Endodermal cell (in vitro differentiated cells): Measurements from ENCODE around the gene IKZF5. TPM values are rescaled to one million over a fixed set of nuclear protein-coding genes. Genes with fewer than 3 reads are reported as not detected.

Experiments used
- DNase-seq: peaks from one replicate; pipeline ENCODE4 v3.0.0-alpha.2; 2017
- H3K27ac ChIP-seq: 2 replicates; pipeline ENCODE4 v1.5.1; 2013; ENCODE audit warnings: mild to moderate bottlenecking, low read depth, low read length, moderate library complexity
- H3K27me3 ChIP-seq: 2 replicates; pipeline ENCODE4 v1.6.1; 2013; ENCODE audit warnings: mild to moderate bottlenecking, low read length, moderate library complexity; ENCODE audit not compliant: insufficient read depth, control insufficient read depth, poor library complexity, severe bottlenecking
- H3K36me3 ChIP-seq: 2 replicates; pipeline ENCODE4 v1.7.0; 2013; ENCODE audit warnings: mild to moderate bottlenecking, low read length, moderate library complexity; ENCODE audit not compliant: control insufficient read depth, insufficient read depth
- H3K4me1 ChIP-seq: one replicate; pipeline ENCODE4 v1.7.0; 2013; ENCODE audit warnings: low read length; ENCODE audit not compliant: control insufficient read depth, insufficient read depth
- H3K4me3 ChIP-seq: 2 replicates; pipeline ENCODE4 v1.5.1; 2013; ENCODE audit warnings: mild to moderate bottlenecking, low read length, moderate library complexity
- H3K9ac ChIP-seq: 2 replicates; pipeline ENCODE4 v1.6.1; 2013; ENCODE audit warnings: mild to moderate bottlenecking, low read length, moderate library complexity; ENCODE audit not compliant: poor library complexity, severe bottlenecking; ENCODE audit errors: extremely low read depth
- H3K9me3 ChIP-seq: 2 replicates; pipeline ENCODE4 v1.6.1; 2013; ENCODE audit warnings: mild to moderate bottlenecking, low read length, moderate library complexity; ENCODE audit not compliant: control insufficient read depth
- H3K27ac Mint-ChIP-seq: 2 replicates; pipeline ENCODE4 v1.8.0; 2020; ENCODE audit warnings: mixed read lengths
- H3K27me3 Mint-ChIP-seq: 2 replicates; pipeline ENCODE4 v1.8.0; 2021; ENCODE audit warnings: mild to moderate bottlenecking, mixed read lengths; ENCODE audit not compliant: insufficient read depth
- H3K36me3 Mint-ChIP-seq: 2 replicates; pipeline ENCODE4 v1.8.0; 2020; ENCODE audit warnings: low read depth, mixed read lengths
- H3K4me1 Mint-ChIP-seq: 2 replicates; pipeline ENCODE4 v1.8.0; 2020; ENCODE audit warnings: mixed read lengths
- H3K4me3 Mint-ChIP-seq: 2 replicates; pipeline ENCODE4 v1.8.0; 2020; ENCODE audit warnings: mild to moderate bottlenecking, moderate library complexity, mixed read lengths
- H3K9me3 Mint-ChIP-seq: 2 replicates; pipeline ENCODE4 v1.8.0; 2020; ENCODE audit warnings: mild to moderate bottlenecking, mixed read lengths
- CTCF ChIP-seq: fragments of 200-600 bp; sonication (generic); conservative IDR thresholded peaks from 2 replicates; pipeline ENCODE4 v1.5.0; 2021; ENCODE audit warnings: antibody characterized with exemption, mild to moderate bottlenecking
- WGBS, 2 experiments: methylation state at CpG; one replicate each; pipeline versions ENCODE4 v1.1.5 to v1.1.7; 2013; ENCODE audit warnings: missing lambda C conversion rate in 2 of 2, mixed read lengths in 1 of 2; ENCODE audit not compliant: insufficient coverage in 1 of 2, insufficient read length in 1 of 2; 5-methylcytosine and 5-hydroxymethylcytosine counted together
- total RNA-seq, 2 donors: library from RNA; stranded (reverse); fragmentation: NEBNext Ultra II Directional in 1 of 2; extraction: Animal tissue kit (Norgen Biotek cat#: 25700) in 1 of 2; gene quantifications; 2 replicates in 1 of 2; 3 replicates in 1 of 2; pipeline ENCODE4 v1.2.1, GENCODE V29; 2021

IKZF5 gene
- total RNA-seq, 2 donors from 2014 or later: 10.3 to 14.4 TPM

GRCh38 chr10:123009105-123009820 lies 668 bp upstream of the IKZF5 start:
- 0 to 2% methylated on average over 25 to 33 of the region's 34 CpGs for WGBS, 2 experiments
- peaks cover 10% of the 10 kb centered on the region for H3K4me1 ChIP-seq
- peak; percentile 70 for DNase-seq
- H3K9me3 ChIP-seq: no peaks in the 10 kb centered on the region
- H3K27ac Mint-ChIP-seq: peak overlapping the region; percentile 96
- H3K36me3 ChIP-seq: no peaks in the 10 kb centered on the region
- H3K9ac ChIP-seq: peak overlapping the region; percentile 48
- H3K4me1 Mint-ChIP-seq: peaks cover 37% of the 10 kb centered on the region
- H3K9me3 Mint-ChIP-seq: peaks cover 9% of the 10 kb centered on the region
- no peak for TF ChIP-seq CTCF
- peaks cover 28% of the 10 kb centered on the region for H3K36me3 Mint-ChIP-seq
- peak overlapping the region; percentile 93 for H3K4me3 Mint-ChIP-seq
- peak overlapping the region; percentile 51 for H3K27ac ChIP-seq
- no peaks in the 10 kb centered on the region for H3K27me3 ChIP-seq
- no peaks in the 10 kb centered on the region for H3K27me3 Mint-ChIP-seq
- H3K4me3 ChIP-seq: peak overlapping the region; percentile 92

GRCh38 chr10:123007558-123008354 lies 839 bp downstream of the IKZF5 start:
- no peak overlapping the region for H3K27ac ChIP-seq
- no peaks in the 10 kb centered on the region for H3K9me3 ChIP-seq
- peak; percentile 23 for TF ChIP-seq CTCF
- Mint-ChIP-seq H3K9me3 (peaks cover 7% of the 10 kb centered on the region), H3K4me1 (peaks cover 46% of the 10 kb centered on the region), H3K27me3 (no peaks in the 10 kb centered on the region), H3K4me3 (peak overlapping the region; percentile 93), H3K27ac (peak overlapping the region; percentile 96), H3K36me3 (peaks cover 20% of the 10 kb centered on the region)
- DNase-seq: peak; percentile 73
- WGBS, 2 experiments: 2 to 4% methylated on average over 25 to 28 of the region's 30 CpGs
- no peaks in the 10 kb centered on the region for H3K36me3 ChIP-seq
- H3K4me1 ChIP-seq: peaks cover 13% of the 10 kb centered on the region
- H3K9ac ChIP-seq: peak overlapping the region; percentile 76
- H3K4me3 ChIP-seq: peak overlapping the region; percentile 92
- no peaks in the 10 kb centered on the region for H3K27me3 ChIP-seq

- no peaks in the 10 kb centered on the region for H3K9me3 ChIP-seq
- Mint-ChIP-seq H3K4me3 (peak overlapping the region; percentile 28), H3K27ac (peak overlapping the region; percentile 80)
Measured at GRCh38 chr10:123004298-123004697, 4.3 kb downstream of the IKZF5 start.

More at GRCh38 chr10:123004298-123004697, 4.3 kb downstream of the IKZF5 start:
- DNase-seq: no peak
- Mint-ChIP-seq H3K9me3 (no peaks in the 10 kb centered on the region), H3K27me3 (no peaks in the 10 kb centered on the region), H3K36me3 (peaks cover 5% of the 10 kb centered on the region), H3K4me1 (peaks cover 51% of the 10 kb centered on the region)
- H3K4me3 ChIP-seq: peak overlapping the region; percentile 50
- no peak for TF ChIP-seq CTCF
- H3K36me3 ChIP-seq: no peaks in the 10 kb centered on the region
- H3K27ac ChIP-seq: no peak overlapping the region
- WGBS, 2 experiments: 70% methylated on average over 2 of the region's 2 CpGs; no CpG with 5 or more reads in 1 of the 2 experiments
- no peaks in the 10 kb centered on the region for H3K27me3 ChIP-seq
- H3K9ac ChIP-seq: no peak overlapping the region
- H3K4me1 ChIP-seq: peaks cover 16% of the 10 kb centered on the region
